C4-2B (cell line): ENCODE measurements around the gene G6PC2.

Experiments used
- H3K27ac ChIP-seq: fragments of 450-650 bp; 2 replicates; pipeline ENCODE4 v1.5.1; 2017
- ZFX ChIP-seq: fragments of 450-650 bp; IDR thresholded peaks from 2 replicates; pipeline ENCODE4 v1.6.1; 2017
- TF ChIP-seq, protein P1 (sequence below): fragments of 450-650 bp; conservative IDR thresholded peaks from 2 replicates; pipeline ENCODE4 v1.5.1; 2017; ENCODE audit warnings: mild to moderate bottlenecking

G6PC2 gene

GRCh38 chr2:168894720-168895119, 6.4 kb upstream of the G6PC2 start:
- TF ChIP-seq, protein P1, sequence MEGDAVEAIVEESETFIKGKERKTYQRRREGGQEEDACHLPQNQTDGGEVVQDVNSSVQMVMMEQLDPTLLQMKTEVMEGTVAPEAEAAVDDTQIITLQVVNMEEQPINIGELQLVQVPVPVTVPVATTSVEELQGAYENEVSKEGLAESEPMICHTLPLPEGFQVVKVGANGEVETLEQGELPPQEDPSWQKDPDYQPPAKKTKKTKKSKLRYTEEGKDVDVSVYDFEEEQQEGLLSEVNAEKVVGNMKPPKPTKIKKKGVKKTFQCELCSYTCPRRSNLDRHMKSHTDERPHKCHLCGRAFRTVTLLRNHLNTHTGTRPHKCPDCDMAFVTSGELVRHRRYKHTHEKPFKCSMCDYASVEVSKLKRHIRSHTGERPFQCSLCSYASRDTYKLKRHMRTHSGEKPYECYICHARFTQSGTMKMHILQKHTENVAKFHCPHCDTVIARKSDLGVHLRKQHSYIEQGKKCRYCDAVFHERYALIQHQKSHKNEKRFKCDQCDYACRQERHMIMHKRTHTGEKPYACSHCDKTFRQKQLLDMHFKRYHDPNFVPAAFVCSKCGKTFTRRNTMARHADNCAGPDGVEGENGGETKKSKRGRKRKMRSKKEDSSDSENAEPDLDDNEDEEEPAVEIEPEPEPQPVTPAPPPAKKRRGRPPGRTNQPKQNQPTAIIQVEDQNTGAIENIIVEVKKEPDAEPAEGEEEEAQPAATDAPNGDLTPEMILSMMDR = no peak
- no peak for TF ChIP-seq ZFX
- H3K27ac ChIP-seq = no peak overlapping the region

GRCh38 chr2:168895771-168896170, 5.3 kb upstream of the G6PC2 start:
- no peak overlapping the region for H3K27ac ChIP-seq
- TF ChIP-seq, protein P1 = no peak
- no peak for TF ChIP-seq ZFX

DNA sequence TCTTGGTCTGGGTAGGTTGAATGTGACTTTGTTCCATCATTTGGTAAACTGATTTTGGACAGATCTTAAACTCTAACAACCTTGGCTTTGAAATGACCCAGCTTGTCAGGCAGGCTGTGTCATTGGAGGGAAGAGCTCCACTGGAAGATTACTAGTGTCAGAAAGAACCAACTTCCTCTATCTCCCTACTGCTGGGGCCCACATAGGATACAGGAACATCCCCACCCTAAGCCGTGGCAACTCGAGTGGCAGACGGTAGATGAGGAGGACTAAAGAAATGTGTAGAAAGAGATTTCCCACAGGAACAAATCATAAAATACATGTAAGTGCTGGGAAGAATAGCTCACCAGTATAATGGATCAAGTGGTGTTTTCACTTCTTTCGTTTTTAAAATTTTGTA, 4.3 kb upstream of the G6PC2 start:
- TF ChIP-seq ZFX = no peak
- TF ChIP-seq, protein P1 = no peak

GRCh38 chr2:168897449-168897848, 3.6 kb upstream of the G6PC2 start:
- H3K27ac ChIP-seq = no peak overlapping the region
- TF ChIP-seq, protein P1 = no peak
- TF ChIP-seq ZFX = no peak

More for the DNA sequence above, 4.3 kb upstream of the G6PC2 start:
- H3K27ac ChIP-seq = no peak overlapping the region

GRCh38 chr2:168903888-168904287, 2.8 kb downstream of the G6PC2 start:
- no peak overlapping the region for H3K27ac ChIP-seq
- TF ChIP-seq, protein P1 = no peak
- no peak for TF ChIP-seq ZFX

- H3K27ac ChIP-seq = no peak overlapping the region
- TF ChIP-seq ZFX = no peak
These were observed 3.3 kb downstream of the G6PC2 start for GRCh38 chr2:168904358-168904757.

- H3K27ac ChIP-seq = no peak overlapping the region
- TF ChIP-seq, protein P1 = no peak
- no peak for TF ChIP-seq ZFX
These were observed 7.0 kb downstream of the G6PC2 start for GRCh38 chr2:168907940-168908662.

- no peak overlapping the region for H3K27ac ChIP-seq
- TF ChIP-seq, protein P1 = no peak
- no peak for TF ChIP-seq ZFX
These were observed 9.2 kb downstream of the G6PC2 start for GRCh38 chr2:168910330-168910729.
